Thoracic aorta (tissue), 2 donors: ENCODE data around the gene VSIG10L. TPM values are rescaled to one million over a fixed set of nuclear protein-coding genes. Genes with fewer than 3 reads are reported as not detected.

Source experiments
- ATAC-seq: fragments of 150-250 bp; one replicate; pipeline ENCODE4 v1.8.0; 2017; ENCODE audit warnings: low read depth; ENCODE audit not compliant: insufficient number of reproducible peaks, low FRiP score
- DNase-seq: peaks from one replicate; pipeline ENCODE4 v3.0.0-alpha.2; 2020; ENCODE audit warnings: low spot score
- H3K27ac ChIP-seq, 2 donors: fragments of 200-600 bp; sonication (generic); 1 replicate in 1 of 2; 2 replicates in 1 of 2; pipeline ENCODE4 v1.5.1; 2016; ENCODE audit warnings: mild to moderate bottlenecking in 2 of 2, moderate library complexity in 2 of 2
- H3K27me3 ChIP-seq: fragments of 200-600 bp; sonication (generic); replicated peaks from 2 replicates; pipeline ENCODE4 v1.6.0; 2016; ENCODE audit warnings: mild to moderate bottlenecking; ENCODE audit not compliant: insufficient read depth
- H3K36me3 ChIP-seq: fragments of 200-600 bp; sonication (generic); one replicate; pipeline ENCODE4 v1.5.1; 2016
- H3K4me1 ChIP-seq, 2 donors: fragments of 200-600 bp; sonication (generic); 1 replicate in 1 of 2; 2 replicates in 1 of 2; pipeline versions ENCODE4 v1.5.1 to v1.6.0; 2016; ENCODE audit warnings: low read depth in 2 of 2, mild to moderate bottlenecking in 1 of 2; ENCODE audit not compliant: control insufficient read depth in 1 of 2
- H3K4me3 ChIP-seq: fragments of 200-600 bp; sonication (generic); 2 replicates; pipeline ENCODE4 v1.5.1; 2016; ENCODE audit warnings: mild to moderate bottlenecking
- H3K9me3 ChIP-seq: fragments of 200-600 bp; sonication (generic); 2 replicates; pipeline ENCODE4 v1.5.1; 2016
- CTCF ChIP-seq: fragments of 200-600 bp; sonication (generic); IDR thresholded peaks from one replicate; pipeline ENCODE4 v1.5.1; 2019; ENCODE audit warnings: antibody characterized with exemption
- total RNA-seq, 2 donors: library from RNA; depleted of rRNA; stranded (reverse); fragments of >200 nt; gene quantifications; one replicate each; pipeline versions ENCODE4 v1.1.0 to v1.2.3, GENCODE V29; 2016

Gene VSIG10L
- total RNA-seq, 2 donors from 2014 or later, result 0.54 to 1.6 TPM

GRCh38 chr19:51289635-51290034, 52.3 kb downstream of the VSIG10L start:
- no peak overlapping the region for H3K27ac ChIP-seq
- no peaks in the 10 kb centered on the region for H3K4me1 ChIP-seq
- no peaks in the 10 kb centered on the region for H3K27me3 ChIP-seq
- no peak for TF ChIP-seq CTCF
- ATAC-seq, result no peak
- H3K36me3 ChIP-seq, result no peaks in the 10 kb centered on the region
- no peaks in the 10 kb centered on the region for H3K9me3 ChIP-seq
- H3K4me3 ChIP-seq, result no peak overlapping the region
- DNase-seq, result no peak

GRCh38 chr19:51285682-51286081, 56.3 kb downstream of the VSIG10L start:
- H3K27me3 ChIP-seq, result no peaks in the 10 kb centered on the region
- TF ChIP-seq CTCF, result no peak

GRCh38 chr19:51282335-51282734, 59.6 kb downstream of the VSIG10L start:
- no peak overlapping the region for H3K4me3 ChIP-seq
- no peaks in the 10 kb centered on the region for H3K4me1 ChIP-seq
- ATAC-seq, result no peak
- TF ChIP-seq CTCF, result no peak
- DNase-seq, result no peak
- H3K27ac ChIP-seq, result no peak overlapping the region
- H3K36me3 ChIP-seq, result no peaks in the 10 kb centered on the region
- no peaks in the 10 kb centered on the region for H3K27me3 ChIP-seq
- no peaks in the 10 kb centered on the region for H3K9me3 ChIP-seq

More at GRCh38 chr19:51285682-51286081, 56.3 kb downstream of the VSIG10L start:
- Histone ChIP-seq H3K4me3 (no peak overlapping the region), H3K27ac (no peak overlapping the region), H3K9me3 (no peaks in the 10 kb centered on the region), H3K36me3 (no peaks in the 10 kb centered on the region), H3K4me1 (no peaks in the 10 kb centered on the region)
- DNase-seq (no peak), ATAC-seq (no peak)

Other genes starting within 250 kb of the VSIG10L start
- gene CTU1, start 233.7 kb downstream of the VSIG10L start, total RNA-seq, result 10 to 100 TPM in 1 of 2 donors, 1 to 10 TPM in 1; 4.9 to 12.5 TPM
- gene SIGLEC9, start 217.2 kb downstream of the VSIG10L start, total RNA-seq, result 10 to 100 TPM; 13.1 to 15.2 TPM
- gene SIGLEC7, start 199.8 kb downstream of the VSIG10L start, total RNA-seq, result 1 to 10 TPM; 2.4 to 5.9 TPM
- 10 to 100 TPM in 1 of 2 donors, 1 to 10 TPM in 1; 8.1 to 11.7 TPM for gene CD33, start 117.1 kb downstream of the VSIG10L start, total RNA-seq
- not detected for gene SIGLECL1, start 91.1 kb downstream of the VSIG10L start, total RNA-seq
- gene IGLON5, start 30.5 kb downstream of the VSIG10L start, total RNA-seq, result 1 to 10 TPM in 1 of 2 donors, not detected in 1; 1.6 TPM
- gene ETFB, start 24.2 kb upstream of the VSIG10L start, total RNA-seq, result 10 to 100 TPM; 32.7 to 56.5 TPM
- not detected for gene CLDND2, start 26.9 kb upstream of the VSIG10L start, total RNA-seq
- gene NKG7, start 30.5 kb upstream of the VSIG10L start, total RNA-seq, result 1 to 10 TPM in 1 of 2 donors, under 1 TPM in 1; 0.54 to 4.4 TPM
- not detected for gene LIM2, start 45.8 kb upstream of the VSIG10L start, total RNA-seq
- 1 to 10 TPM in 1 of 2 donors, not detected in 1; 1.4 TPM for gene C19orf84, start 48.5 kb upstream of the VSIG10L start, total RNA-seq
- 10 to 100 TPM; 13.3 to 20.3 TPM for gene SIGLEC10, start 75.5 kb upstream of the VSIG10L start, total RNA-seq
- gene SIGLEC8, start 116.3 kb upstream of the VSIG10L start, total RNA-seq, result under 1 TPM; 0.28 to 0.41 TPM
- not detected for gene CEACAM18, start 136.4 kb upstream of the VSIG10L start, total RNA-seq
- 1 to 10 TPM in 1 of 2 donors, not detected in 1; 2.2 TPM for gene SIGLEC12, start 159.7 kb upstream of the VSIG10L start, total RNA-seq
- 1 to 10 TPM in 1 of 2 donors, under 1 TPM in 1; 0.56 to 1.6 TPM for gene SIGLEC6, start 189.5 kb upstream of the VSIG10L start, total RNA-seq
- gene ZNF175, start 229.1 kb upstream of the VSIG10L start, total RNA-seq, result 10 to 100 TPM in 1 of 2 donors, 1 to 10 TPM in 1; 6.6 to 15.6 TPM